NCI-H748 (cell line): ENCODE results near the gene ESD.
"Not testable (repeated sequence)": the region's sequence is repeated elsewhere in the genome, so short reads cannot be mapped to it uniquely, and the experiment has no call there.

Experiments
- DNase-seq: peaks from one replicate; lab custom pipeline; 2025; ENCODE audit not compliant: unreplicated experiment; lab: John Stamatoyannopoulos, UW

The ESD gene, protein sequence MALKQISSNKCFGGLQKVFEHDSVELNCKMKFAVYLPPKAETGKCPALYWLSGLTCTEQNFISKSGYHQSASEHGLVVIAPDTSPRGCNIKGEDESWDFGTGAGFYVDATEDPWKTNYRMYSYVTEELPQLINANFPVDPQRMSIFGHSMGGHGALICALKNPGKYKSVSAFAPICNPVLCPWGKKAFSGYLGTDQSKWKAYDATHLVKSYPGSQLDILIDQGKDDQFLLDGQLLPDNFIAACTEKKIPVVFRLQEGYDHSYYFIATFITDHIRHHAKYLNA

DNA sequence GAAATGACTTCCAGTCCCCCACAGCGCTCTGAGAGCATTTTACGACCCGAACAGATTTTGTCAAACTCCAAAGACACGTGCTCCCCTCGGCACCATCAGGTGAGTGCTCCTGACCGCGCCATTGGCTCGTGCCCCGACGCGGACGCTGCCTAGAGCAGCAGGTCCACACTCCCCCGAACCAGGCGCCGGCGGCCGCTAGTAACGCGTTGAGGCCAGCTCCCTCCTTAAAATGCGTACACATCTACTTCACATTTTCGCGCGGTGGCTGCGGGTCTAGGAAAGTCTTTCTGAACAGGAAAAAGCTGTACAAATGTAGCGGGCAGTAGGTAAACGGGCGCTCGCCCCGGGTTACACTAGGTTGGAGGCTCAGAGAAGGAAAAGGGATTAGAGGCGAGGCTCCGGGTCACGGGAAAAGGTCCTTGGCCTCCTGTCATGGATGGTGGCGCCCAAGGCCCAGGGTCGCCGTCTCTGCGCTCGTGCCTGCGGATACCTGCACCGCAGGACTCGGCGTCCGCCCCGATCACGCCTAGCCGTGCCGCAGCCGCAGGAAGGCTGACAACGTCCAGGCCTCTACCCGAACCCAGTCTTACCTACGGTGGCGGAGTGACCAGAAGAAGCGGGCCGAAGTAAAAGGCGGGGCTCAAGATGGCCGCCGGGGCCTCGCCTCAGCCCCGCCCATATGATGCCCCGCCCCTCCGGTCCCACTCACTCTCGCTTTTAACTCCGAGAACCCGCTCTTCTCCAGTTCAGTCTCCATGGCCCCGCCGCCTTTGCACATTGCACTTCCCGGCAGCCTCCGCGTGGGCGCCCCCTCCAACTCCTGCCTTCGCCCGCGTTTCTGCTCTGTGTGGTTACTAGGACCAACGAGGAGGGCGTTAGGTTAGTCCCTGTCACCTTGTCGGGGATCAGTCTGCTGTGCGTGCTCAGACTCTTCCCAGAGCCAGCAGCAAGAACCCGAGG, at the start of gene ESD:
Gene ESD, minus strand, starts transcription at position 647 of the 960 bp plus-strand sequence. CDS start 5,748 bp downstream, outside the sequence.
- peak; percentile 93 for DNase-seq

DNA sequence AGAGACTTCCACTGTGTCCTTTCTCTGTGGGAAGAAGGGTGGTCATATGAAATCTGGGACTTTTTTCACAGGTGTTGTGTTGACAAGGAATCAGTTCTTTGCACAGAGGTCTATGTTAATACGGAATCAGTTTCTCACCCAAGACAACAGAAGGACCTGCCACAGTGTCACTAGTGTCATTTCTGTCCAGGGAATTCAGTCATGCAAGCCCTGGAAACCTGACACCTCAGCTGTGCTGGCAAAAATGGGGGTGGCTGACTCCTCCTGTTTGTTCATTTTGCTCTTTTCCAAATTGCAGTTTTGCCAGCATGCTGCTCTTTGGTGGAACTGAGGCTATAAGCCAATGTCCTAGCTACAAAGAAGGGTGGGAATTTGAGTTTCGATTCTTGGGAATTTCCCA, 49.8 kb upstream of the ESD start:
- peak; percentile 16 for DNase-seq

DNA sequence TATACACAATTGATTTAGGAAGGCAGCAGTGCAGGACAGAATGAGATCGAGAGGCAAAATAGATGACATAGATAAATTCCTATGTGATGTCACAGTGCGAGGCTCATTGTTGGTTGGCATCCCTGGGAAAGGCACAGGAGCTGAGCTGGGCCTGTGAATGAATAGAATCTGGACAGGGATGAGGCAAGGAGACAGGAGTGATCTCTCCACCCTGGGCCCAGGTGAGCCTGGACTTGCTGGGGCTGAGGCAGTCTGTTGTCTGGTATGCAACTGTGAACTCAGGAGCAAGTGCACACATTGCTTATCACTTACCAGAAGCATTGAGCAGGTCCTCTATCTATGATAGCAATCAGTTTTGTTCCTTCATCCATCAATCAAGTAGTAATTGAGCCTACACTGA, 48.2 kb upstream of the ESD start:
- no peak for DNase-seq

DNA sequence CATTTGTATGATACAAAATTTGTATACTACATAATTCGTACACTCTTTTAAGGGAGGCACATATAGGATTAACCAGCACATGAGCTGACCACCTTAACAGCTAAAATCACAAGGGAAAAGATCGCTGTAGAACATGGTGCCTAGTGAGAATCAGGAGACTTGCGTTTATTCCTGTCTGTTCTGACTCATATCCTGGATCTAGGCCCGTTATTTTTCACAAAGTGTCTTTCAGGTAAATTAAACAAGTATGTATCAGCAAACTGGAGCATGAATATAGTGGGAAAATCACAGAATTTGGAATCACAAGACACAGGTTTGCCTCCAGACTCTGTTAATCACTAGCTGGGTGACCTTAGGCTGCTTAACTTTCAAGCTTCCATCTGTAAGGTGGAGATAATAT, 47.5 kb upstream of the ESD start:
- DNase-seq, result no peak

DNA sequence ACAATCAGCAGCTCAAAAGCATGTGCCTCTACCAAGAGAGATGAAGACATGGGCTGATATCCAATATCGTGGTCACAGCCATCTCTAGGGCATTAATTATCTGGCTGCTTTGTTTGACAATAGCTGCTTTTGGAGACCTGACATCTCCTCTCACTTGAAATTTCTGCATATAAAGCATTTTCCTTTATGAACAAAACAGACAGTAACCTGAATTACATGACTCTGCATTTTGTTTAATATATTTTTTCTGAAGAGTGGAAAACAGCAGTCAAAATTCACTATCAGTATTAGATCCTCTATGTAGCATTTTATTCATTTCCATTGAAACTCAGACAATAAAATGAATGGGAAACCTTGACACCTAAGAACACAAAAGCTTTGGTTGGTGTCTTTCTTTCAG, 42.4 kb upstream of the ESD start:
- no peak for DNase-seq

DNA sequence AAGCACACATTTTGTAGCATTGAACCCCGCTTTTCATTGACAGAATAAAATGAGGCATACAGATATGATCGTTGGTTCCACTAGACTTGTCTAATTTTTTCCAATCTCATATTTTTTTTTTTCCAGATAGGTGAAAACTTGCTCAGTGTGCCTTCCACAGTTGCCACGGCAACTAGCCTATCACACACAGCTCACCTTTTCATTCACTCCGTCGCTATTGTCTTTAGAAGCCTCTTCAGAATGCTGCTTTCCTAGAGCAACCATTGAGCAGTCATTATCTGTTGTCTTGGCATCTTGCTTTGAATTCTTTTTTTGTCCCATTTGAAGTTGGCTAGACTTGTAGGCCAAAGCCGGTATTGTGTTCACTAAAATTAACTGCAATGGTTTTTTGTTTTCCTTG, 37.7 kb upstream of the ESD start:
- DNase-seq, result peak; percentile 45

DNA sequence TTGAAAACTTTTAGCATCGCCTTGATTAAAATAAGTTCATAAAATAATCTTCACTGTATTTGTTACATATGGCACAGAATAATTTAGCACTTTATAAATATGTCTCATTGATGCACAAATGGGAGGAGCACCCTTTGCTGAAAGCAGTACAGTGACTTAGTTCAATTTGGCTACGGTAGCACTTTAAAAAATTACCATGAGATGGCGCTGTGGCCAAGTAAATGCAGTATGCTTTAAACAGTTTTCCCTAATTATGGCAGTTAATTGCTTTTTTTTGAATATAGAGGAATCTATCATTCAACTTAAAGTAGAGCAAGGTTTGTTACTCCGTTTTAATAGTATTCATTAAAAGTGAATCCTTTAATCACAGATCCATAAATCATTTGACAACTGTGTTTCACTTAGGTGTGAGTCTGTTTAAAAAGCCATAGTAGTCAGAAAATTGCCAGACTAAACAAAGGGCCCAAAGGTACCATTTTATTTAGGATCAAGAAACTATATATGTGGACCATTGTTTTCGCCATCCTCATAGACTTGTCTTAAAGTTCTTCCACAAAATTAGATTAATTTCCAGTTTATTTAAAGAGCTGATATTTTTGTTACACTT, 34.7 kb upstream of the ESD start:
- DNase-seq, result peak; percentile 58

DNA sequence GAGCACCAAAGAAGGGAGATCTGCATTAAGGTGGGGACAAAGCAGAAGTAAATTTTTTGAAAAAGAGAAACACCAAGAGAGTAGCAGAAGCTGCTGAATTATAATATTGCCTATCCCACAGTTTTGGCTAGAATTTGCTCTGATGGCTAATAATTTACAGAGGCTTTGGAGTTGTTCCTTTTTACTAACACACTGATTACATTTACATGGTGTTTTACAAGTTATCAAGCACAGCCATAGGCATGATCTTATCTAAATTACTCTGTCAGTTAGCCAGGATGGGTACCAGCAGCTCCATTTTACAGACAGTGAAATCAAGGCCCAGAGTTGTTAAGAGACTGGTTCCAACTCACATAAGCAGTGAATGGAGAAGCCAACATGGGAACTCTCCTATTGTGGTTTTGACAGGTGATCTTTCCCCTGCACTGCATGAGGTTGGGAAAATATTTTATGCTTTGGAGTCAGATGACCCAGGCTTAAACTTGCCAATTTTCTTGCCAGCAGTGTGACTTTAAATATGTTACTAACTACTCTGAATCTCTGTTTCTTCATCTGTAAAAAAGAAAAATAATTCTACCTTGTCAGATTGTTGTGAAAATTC, 33.5 kb upstream of the ESD start:
- DNase-seq, result no peak

DNA sequence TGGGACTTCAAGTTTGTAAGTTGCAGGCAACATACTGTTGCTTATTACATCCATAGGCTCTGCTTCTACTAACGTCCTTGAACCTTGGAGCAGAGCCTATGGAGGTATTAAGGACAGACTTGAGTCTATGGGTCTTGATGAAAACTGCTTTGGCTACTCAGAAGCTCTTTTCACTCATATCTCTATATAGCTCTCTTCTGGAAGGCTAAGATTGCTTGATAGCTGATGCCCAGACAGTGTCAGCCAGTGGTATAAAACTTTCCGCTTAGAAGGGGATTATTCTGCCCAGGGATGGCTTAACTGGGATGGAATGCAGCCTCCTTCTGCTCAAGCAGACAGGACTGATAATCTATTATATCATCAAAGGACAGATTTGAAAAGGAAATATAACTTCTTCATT, 25.6 kb upstream of the ESD start:
- no peak for DNase-seq

DNA sequence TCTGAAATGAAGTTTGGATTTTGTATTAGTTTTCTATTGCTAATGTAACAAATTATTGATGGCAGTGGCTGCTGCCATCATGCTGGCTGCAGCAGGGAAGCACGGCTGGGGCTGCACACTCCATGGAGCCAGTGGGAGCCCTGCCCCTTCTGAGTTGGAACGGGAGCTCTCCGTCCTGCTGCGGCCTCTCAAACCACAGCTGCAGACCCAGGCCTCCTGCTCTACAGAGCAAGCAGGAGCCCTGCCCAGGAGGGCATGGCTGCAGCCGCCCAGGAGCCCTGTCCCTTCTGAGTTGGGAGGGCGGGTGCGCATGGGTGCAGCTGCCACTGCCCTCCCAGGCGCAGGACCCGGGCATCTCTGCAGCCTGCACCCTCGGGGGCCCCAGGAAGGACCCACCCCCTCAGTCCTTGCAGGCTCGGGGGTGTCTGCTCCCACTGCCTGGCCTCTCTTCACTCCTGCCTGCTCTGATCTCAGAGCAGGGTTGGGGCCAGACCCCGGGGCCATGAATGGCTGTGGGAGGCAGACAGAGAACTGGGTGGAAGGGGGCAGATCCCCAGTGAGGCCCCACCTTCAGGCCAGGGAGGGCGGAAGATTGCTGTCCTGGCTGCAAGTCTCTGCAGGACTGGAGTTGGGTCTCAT, 21.0 kb upstream of the ESD start:
- no peak for DNase-seq

DNA sequence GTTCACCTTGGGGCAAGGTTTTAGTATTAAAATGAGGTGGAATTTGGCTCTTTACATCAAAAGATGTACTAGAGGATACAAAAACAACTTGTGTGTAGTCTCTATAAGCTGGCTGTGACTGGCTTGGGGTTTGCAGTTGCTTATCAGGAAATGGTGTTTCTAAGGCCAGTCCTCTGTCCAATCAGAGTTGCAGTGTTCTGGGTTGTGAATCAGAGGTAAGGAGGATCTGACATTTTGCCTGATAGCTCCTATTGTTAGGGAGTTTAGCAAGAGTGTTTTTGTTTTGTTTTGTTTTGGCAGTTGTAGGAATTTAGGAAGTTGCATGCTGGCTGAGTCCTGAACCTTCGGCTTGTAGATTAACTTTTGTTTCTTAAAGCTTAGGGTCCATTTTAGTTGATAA, 20.1 kb upstream of the ESD start:
- DNase-seq, result no peak

DNA sequence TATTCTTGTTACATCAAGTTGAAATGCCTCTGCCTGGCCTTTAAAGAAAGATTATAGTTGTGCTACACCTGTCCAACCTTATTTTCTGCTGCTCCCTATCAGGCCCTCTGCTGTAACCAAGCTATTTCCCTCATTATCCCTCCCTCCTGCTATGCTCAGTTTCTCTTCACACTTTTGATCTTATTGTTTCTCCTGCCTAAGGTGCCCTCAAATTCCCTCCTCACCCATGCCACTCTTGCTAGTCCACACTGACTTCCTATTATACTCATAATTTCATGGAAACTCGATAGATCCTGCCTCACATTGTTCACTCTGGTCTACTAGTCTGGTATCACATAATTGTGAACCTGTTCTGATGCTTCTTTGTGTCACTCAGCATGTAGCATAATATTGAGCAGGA, 19.4 kb upstream of the ESD start:
- no peak for DNase-seq

DNA sequence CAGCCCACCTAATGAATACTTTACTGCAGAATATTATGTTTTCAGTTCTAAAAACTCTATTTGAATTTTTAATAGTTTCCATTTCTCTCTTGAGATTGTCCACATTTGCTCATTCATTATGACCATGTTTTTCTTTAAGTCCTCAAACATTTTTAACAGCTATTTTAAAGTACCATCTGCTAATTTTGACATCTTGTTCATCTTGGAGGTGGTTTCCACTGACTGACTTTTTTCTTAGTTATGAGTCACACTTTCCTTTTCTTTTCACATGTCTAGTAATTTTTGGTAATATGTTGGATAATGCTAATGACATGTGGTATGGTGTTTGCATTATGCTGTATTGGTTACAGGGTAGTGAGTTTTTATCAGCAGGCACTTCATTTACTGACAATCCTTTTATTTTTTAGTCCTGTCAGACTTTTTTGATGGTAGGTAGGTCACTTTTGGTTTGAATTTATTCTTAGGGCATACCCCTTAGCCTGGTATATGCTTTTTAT, 15.4 kb upstream of the ESD start:
- DNase-seq, result no peak

DNA sequence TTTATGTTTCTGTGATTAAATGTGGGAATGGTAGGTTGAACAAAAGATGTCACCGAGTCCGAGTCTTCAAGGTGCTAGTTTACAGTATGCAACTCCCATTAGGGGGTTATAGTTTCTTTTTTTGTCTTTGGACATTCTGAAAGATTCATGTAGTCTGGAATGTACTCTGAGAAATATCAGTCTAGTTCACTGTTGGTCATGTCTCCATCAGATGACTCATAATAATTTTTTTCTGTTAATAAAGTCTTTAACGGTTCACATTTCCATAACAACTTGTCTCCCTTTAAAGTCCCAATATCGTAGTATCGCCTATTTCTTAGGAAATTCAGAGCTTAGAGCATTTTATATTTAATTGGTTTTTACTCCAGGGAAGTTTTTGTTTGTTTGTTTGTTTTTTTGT, 13.5 kb upstream of the ESD start:
- DNase-seq, result no peak

DNA sequence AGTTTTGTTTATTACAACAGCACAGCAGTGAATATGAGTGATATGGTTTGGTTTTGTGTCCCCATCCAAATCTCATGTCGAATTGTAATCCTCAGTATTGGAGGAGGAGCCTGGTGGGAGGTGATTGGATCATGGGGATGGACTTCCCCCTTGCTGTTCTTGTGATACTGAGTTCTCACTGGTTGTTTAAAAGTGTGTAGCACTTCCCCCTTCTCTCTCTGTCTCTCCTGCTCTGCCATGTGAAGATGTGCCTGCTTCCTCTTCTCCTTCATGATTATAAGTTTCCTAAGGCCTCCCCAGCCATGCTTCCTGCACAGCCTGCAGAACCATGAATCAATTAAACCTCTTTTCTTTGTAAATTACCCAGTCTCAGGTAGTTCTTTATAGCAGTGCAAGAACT, 8.0 kb upstream of the ESD start:
- DNase-seq, result not testable (repeated sequence)

DNA sequence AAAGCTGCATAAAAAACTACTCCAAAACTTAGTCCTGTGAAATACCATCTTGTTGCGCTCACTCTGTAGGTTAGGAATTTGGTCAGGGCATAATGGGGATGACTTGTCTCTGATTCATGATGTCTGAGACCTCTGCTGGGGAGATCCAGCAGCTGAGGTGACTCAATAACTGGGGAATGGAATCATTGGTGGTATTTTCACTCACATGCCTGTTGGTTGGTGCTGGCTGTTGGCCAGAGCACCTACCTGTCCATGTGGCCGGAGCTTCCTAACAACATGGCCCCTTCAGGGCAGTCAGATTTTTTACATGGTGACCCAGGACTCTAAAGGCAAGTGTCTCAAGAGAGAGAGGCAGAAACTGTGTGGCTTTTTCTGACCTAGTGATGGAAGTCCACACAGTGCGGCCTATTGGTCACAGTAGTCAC, 7.4 kb upstream of the ESD start:
- no peak for DNase-seq

DNA sequence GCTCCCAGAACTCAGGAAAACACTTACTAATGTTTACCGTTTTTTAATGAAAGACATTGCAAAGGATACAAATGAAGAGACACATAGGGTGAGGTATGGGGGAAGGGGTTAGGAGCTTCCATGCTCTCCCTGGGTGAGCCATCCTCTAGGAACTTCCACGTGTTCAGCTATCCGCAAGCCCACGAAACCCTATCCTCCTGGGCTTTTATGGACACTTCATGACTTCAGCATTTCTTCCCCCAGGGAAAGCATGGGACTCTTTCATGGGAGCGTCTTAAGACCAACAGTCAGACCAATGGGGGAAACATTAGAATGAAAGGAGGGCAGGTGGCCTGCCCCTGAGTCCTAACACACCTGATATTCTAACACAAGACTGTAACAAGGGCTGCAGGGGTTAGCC, 6.6 kb upstream of the ESD start:
- DNase-seq, result no peak

DNA sequence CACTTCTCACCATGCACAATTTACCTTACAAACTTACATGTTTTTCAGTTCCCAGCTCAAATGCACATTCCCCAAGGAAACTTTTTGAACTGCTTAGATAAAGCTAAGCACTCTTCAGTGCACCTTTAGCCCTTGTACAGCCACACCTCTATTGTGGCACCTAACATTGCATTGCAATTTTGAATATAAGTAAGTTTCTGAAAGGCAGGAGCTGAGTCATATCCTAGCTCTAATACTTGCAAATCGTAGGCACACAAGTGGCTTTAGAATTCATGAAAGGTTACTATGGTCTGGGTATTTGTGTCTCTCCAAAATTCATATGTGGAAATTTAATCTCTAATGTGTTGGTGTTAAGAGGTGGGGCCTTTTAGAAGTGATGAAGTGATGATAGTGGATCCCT, 4.9 kb upstream of the ESD start:
- no peak for DNase-seq

DNA sequence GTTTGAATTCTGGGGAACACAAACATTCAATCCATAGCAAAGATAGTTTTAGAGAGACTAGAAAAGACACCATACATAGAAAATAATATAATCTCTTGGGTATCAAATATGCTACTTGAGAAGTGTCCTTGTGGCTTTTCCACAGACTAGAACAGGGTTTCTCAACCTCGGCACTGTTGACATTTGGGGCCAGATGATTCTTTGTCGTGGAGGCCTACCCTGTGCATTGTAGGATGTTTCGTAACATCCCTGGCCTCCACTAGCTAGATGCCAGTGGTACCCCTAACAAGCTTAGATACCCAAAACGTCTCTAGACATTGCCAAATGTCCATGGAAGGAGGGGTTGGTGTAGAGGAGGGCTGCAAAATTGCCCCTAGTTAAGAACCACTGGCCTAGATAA, 2.2 kb upstream of the ESD start:
- DNase-seq, result no peak

DNA sequence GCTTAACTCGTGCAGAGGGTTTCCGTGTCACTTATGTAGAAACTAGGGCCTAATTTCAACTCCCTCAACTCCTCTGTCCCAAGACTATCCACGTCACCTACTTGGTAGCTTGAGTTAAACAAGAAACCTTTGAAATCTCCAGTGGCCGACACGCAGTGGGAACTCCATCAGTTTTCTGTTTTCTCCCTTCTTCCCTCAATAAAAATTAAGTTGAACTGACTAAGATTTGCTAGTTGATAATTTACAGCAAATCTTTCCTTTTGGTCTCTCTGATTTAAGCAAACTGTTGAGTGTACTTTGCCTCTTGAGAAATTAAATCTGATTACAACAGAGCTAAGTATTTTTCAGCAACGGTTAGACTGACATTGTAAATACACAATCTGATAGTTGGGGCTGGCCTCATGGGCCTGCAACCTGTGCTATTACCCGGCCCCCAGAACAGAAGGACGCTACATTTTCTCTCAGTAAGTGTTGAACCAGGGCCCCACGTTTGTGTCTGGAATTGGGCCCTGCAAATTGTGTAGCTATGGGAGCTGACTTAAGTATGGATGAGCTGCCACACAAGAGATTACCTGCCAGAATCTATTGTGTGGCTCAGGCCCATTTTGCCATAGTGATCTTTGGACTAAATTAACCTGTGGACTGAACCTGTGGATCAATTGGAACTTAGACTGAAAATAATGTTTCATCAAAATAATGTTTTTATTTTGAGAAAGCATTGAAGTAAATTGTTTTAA, 708 bp upstream of the ESD start:
- no peak for DNase-seq
